Smooth muscle cell of trachea (primary cell): ENCODE results near the gene SLC18B1. TPM values are rescaled to one million over a fixed set of nuclear protein-coding genes. Genes with fewer than 3 reads are reported as not detected.

Experiments used
- total RNA-seq: library from RNA; depleted of rRNA; stranded (reverse); fragments of >200 nt; gene quantifications from 2 replicates; pipeline ENCODE4 v1.2.1, GENCODE V29; 2014

Gene SLC18B1
- 6.0 and 11.5 TPM in 2 replicates for total RNA-seq

GRCh38 chr6:132797951-132798868 lies at the start of gene SLC18B1:
Gene SLC18B1 (minus strand): TSS chr6:132798637. CDS start chr6:132798456, 181 bp downstream.

Other genes with a start within 250 kb of the SLC18B1 start
- gene TAAR8, start 246.0 kb downstream of the SLC18B1 start, total RNA-seq: not detected in 2 replicates
- not detected in 2 replicates for gene TAAR6, start 228.3 kb downstream of the SLC18B1 start, total RNA-seq
- not detected in 2 replicates for gene TAAR5, start 208.9 kb downstream of the SLC18B1 start, total RNA-seq
- gene TAAR2, start 174.4 kb downstream of the SLC18B1 start, total RNA-seq: not detected in 2 replicates
- gene TAAR1, start 139.5 kb downstream of the SLC18B1 start, total RNA-seq: not detected in 2 replicates
- gene VNN1, start 84.6 kb downstream of the SLC18B1 start, total RNA-seq: not detected in 2 replicates
- gene VNN2, start 40.7 kb downstream of the SLC18B1 start, total RNA-seq: 0.29 and 0.50 TPM in 2 replicates
- gene RPS12, start 15.9 kb upstream of the SLC18B1 start, total RNA-seq: 1,070 and 1,411 TPM in 2 replicates